Middle frontal gyrus (tissue), 1 donor: ENCODE data around the gene C16orf90.

Experiments used
- DNase-seq: peaks from one replicate; pipeline ENCODE4 v3.0.0-alpha.2; 2015; ENCODE audit warnings: low spot score; ENCODE audit errors: extremely low spot score

Gene C16orf90

DNA sequence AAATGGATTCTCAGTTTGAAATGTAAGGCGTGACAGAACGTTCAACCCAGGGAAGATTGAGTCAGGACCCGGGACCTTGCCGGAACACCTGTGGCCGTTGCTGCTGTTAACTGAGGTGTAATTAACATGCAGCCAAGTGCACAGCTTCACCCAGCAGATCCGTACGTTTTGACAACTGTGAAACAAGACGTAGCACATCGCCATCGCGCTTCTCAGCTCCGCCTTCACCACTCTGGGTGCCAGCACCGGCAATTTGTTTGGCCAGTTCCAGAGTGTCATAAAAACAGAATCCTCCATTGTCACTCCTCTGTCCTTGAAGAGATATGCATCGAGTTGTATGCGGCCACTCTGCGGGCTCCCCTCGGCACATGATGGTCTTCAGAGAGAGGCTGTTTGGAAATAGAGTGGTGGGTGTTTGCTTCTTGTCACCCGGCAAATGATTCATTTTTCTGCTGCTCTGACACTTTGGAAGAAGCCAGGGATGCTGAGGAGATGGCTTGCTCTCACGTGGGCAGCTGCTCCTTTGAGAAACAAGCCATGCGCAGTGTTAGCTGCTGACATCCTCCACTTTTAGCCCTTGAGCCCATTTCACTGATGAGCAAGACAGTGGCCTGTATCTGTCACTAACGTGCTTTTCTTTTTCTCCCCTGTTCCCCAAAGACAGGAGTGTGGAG is 29.2 kb downstream of the C16orf90 start:
- no peak for DNase-seq

DNA sequence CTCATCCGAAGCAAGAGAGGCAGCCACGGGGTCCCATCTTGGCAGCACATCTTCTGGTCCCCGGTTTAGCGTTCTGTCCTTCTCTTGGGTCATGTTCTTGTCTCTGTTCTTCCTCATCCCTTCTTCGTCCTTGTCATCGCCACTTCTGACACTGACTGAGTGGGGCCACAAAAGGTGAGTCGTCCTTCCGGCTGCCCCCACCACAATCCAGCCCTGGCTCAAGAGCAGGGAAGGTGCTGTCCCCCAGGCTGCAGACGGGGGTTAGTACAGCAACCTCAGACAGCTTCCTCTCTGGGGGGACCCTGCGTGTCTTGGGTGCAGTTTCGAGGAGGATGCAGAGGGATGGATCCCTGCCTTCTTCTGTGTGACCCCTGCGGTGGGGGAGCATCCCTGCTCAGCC is 30.0 kb downstream of the C16orf90 start:
- no peak for DNase-seq

DNA sequence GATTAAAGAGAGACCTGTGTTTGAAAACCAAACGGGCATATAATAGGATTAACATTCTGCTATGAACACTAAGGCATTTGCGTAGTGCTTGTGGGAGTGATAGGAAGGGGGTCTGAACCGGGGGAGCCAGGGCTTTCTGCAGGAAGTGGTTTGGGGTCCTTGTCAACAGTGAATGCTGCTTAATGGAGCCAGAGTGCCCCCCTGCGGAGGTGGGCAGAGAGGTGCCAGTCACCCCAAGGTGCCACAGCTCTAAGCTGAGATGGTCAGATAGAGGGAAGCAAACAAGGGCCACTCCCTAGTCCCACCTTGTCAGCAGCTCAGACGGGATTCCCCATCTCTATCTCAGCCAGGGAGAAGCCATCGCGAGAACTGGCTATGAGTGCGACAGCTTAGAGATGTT is 34.1 kb downstream of the C16orf90 start:
- no peak for DNase-seq

DNA sequence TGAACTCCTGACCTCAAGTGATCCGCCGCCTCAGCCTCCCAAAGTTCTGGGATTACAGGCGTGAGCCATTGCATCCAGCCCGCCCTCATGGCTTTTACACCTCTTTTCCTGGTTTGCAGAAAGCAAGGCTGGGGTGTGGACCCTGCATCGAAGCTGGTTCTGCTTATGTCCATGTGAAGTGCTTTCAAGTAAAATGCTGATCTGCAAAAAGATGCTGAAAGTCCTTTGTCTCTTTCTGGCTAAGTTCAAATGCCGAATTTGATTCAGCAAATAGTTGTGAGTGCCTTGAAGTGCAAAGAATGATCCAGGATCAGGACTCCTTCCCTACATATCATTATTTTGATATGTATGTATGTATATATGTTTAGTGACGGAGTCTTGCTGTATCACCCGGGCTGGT is 34.7 kb downstream of the C16orf90 start:
- no peak for DNase-seq

DNA sequence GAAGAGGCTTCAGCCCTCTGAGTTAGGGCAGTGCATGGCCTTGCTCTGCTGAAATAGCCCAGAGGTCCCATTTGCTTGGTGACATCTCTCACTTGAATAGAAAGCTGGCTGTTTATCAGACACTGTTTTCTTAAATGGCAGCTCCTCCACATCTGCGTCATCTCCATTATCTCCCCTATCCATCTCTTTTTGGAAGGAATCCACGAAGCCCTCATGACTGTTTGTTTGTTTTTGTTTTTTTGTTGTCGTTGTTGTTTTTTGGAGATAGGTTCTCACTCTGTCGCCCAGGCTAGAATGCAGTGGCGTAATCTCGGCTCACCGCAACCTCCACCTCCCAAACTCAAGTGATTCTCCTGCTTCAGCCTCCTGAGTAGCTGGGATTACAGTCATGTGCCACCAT is 35.2 kb downstream of the C16orf90 start:
- DNase-seq, result no peak

DNA sequence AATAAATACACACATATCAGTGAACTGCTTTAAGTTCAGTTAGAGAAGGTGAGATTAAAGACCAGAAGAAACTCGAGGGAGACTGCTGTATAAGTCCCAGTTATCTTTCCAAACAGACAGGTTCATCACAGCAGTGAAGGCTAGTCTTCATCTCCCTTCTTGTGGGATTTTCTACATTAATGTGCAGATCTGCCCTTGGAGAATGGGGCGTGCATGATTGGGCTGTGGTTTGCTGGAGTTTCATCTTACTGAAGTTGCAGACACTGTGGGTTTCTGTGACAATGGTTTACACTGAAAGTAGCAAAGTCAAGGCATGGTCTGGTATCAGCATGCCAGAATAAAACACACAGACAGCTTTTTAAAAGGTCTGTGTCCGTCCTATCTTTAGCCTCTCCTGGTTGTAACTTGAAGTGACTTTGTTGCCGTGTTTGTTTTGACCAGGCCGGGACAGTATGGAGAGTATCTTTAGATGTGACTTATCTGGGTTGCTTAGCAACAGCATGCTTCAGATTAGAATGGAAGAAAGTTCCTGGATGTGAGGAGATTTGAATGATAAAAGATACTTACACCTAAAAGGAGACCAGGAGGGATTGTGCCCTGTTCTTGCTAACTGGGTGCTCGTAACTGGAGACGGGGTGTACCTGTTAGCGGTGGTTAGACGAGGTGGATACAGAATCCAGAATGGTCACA is 35.7 kb downstream of the C16orf90 start:
- no peak for DNase-seq

DNA sequence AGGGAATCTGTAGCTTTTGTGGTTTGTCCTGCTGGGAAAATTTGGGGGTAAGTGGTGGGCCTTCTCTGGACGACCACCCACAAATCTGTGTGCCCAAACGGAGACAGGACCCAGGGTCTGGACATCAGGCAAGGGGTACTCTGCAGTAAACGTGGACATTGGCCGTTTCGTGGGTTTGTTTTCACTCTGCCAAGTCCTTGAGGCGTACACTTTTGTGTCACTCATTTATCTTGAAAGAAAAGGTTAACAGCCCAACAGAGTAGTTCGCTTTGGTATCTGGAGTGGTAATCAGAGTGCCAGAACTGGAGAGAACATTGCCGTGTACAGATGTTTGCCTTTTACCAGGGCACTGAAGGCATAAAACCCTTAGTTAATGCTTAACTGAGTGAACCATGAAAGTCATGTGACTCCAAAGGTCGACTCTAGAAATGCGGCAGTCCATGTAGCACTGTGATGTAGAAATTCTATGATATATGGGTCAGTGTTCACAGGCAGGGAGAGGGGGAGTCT is 36.4 kb downstream of the C16orf90 start:
- DNase-seq, result no peak

DNA sequence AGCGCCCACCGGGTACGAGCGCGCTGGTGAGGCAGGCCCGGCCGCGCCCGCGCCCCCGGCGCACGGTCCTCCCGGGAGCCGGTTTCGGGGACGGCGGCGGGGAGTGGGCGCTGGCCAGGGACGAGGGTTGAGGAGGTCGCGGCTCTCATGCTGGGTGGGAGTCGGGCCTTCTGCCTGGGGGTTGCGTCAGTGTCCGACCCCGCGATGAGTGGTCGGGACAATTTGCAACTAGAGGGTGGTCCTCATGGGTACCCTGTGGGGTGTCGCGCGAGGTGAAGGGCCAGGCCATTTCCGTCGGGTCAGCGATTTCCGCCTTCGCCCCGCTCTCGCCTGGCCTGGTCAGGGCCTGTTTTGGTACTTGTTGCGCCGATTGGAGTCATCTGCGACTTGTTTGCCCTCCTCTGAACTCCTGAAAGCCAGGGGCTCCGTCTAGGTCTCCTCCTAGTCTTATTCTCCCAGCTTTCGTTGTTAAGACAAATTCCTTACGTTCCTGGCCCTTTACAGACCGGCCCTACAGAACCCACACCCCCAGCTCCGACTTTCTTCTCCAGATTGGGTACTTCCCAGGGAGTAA is 36.9 kb downstream of the C16orf90 start:
- DNase-seq, result no peak

DNA sequence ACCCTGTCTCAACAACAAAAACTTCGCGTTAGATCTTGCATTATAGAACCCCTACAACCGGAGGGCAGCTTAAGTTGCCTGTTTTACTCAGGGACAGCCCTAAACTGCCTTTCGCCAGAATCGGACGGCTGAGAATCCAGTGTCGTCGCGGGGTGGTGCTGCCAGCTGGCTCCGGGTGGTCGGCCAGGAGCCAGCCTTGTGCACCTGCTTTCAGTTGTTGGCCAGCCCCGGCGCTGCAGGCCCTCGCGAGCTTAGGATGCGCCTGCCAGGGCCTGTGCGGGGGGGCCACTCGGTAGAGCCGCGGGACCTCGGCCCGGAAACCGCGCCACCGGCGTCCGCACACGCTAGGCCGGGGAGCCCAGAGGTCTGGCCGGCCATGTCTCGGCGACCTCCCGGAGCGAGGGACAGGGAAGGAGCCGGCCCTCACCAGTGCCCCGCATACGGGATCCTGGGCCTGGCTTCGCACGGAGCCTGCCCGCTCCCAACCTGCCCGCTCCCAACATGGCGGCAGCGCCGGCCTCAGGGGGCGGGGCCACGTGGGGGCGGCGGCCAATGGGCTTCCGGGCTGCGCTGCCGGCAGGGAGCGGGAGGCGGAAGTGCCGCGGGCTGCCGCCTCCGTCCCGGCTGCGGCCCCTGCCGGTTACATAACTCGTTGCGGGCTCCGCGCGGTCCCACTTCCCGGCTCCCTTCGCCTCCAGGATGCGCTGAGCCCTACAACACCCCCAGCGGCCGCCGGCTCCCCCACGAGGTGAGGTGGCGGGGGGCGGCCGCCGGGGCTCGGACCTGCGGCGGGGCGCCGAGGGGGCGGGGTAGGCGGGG is 37.6 kb downstream of the C16orf90 start:
- DNase-seq, result peak; percentile 86

DNA sequence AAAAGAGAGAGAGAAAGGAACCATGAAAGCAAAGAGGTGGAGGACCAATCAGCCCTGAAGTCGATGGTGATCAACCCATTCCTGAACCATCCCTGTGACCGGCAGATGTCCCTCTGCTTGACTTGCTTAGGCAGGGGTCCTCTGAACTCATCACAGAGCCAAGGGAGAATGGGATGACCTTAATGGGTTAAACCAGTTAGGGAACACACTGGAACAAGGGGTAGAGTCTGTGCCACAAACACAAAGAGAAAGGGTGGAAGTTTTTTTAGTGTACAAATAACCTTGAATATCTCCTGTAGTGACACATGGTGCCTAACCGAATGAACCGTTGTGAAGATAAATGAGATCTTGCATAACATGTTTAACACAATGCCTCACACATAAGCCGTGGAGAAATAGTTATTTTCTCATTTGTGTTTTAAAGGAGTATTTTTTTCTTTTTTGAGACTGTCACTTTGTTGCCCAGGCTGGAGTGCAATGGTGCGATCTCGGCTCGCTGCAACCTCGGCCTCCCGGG is 40.6 kb downstream of the C16orf90 start:
- DNase-seq, result no peak

DNA sequence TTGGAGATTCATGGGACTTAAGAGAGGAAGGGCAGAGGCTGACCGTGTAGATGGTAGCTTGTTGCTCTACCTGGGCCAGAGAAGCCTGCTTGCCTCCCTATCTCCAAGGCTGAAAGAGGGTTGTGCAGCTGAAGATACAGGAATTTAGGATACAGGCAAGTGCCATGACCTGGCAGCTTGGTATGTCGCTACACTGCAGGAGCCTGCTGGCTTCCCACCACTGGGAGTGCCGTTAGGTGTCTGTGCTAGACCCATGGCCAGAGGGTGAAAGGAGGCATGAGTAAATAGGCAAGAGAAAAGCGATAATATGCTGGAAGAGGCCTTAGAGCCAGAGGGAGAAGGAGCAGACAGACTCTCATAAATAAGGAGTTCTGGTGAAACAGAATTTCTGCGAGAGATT is 41.2 kb downstream of the C16orf90 start:
- no peak for DNase-seq

DNA sequence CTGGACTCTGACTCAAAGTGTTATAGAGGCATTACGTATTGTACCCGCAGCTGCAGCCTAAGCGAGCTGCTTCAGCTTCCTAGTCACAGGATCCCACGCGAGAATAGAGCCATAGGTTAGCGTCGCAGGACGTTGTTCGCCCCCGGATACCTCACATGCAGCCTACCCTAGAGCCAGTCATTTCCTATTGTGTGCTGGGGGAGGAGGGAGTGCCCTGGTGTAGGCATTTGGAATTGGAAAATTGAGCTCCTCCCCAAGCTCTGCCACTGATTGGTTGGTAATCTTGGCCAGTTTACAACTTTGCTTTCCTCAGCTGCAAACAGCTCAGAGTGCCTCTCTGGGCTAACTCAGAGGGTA is 51.3 kb downstream of the C16orf90 start:
- no peak for DNase-seq
